ENCODE results near the gene MAEA.

DNA sequence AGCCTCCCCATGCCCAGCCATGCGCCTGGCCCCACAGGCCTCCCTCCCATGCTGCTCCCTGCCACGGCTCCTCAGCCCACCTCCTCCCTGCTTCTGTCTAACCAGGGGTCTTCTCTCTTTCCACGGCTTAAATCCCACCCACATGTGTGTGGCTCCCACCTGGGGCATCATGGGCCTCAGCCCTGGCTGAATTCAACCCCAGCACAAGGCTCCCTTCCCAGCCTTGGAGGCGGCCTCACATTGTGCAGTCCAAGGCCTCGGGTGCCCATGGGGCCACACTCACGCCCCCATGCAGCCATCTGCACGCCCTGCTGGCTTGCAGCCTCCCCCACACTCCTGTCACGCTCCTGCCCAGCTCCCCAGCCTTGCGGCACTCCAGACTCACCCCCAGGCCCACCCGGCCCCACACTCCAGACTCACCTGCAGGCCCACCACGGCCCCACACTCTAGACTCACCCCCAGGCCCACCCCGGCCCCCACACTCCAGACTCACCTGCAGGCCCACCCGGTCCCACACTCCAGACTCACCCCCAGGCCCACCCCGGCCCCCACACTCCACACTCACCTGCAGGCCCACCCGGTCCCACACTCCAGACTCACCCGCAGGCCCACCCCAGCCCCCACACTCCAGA, 27.0 kb downstream of the MAEA start:
- no peak for TF ChIP-seq CTCF (IDR thresholded peaks at IDR 0.05; ENCODE audit: poor library complexity)
- TF ChIP-seq EZH2 (IDR thresholded peaks at IDR 0.05; ENCODE audit: borderline replicate concordance), result no peak
- no peak for TF ChIP-seq EZH2phosphoT487 (IDR thresholded peaks at IDR 0.05; ENCODE audit: low read depth, severe bottlenecking, unreplicated experiment)
